Measurements from ENCODE around the gene JAG1.

JAG1 gene

DNA sequence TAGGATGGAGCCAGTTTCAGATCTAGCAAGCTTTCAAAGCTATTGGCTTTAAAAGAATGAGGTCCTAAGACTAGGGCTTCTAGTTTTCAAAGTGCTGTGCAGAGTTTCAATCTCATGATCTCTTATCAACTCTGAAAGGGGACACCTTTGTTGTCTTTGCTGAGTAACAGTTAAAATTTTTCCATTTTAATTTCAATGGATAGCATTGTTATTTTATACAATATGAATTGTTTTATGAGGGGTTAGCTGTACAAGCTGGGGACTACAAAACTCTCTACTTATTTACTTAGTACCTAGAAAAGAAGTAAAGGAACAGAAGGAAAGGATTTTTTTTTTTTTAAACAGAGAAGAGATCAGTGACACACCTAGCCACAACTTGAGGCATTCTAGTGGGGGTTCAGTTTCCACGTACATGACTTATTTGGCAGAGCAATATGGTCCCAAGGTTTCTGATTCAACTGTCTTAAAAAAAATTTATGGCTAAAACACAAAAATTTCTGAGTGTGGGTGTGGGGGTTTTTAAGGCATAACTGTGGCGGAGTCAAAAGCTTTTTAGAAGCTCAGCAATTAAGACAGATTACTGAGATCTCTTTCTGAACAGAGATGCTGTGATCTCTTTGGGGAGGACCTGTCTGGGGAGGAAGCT lies 46.1 kb upstream of the JAG1 start:
- no peak overlapping the region for H3K9ac ChIP-seq
- no peak overlapping the region for H2AFZ ChIP-seq
- H3K79me2 ChIP-seq, result no peaks in the 10 kb centered on the region
- H3K4me1 ChIP-seq, result peaks cover 3% of the 10 kb centered on the region
- no peaks in the 10 kb centered on the region for H3K9me3 ChIP-seq (ENCODE audit: control insufficient read depth, low read length)
- no peak overlapping the region for H3K27ac ChIP-seq
- H3K4me2 ChIP-seq (ENCODE audit: low read length), result no peak overlapping the region
- H3K36me3 ChIP-seq (ENCODE audit: control insufficient read depth, insufficient read depth, low read length), result no peaks in the 10 kb centered on the region
- H3K4me3 ChIP-seq (ENCODE audit: low read depth, low read length), result no peak overlapping the region
- TF ChIP-seq, protein P1, sequence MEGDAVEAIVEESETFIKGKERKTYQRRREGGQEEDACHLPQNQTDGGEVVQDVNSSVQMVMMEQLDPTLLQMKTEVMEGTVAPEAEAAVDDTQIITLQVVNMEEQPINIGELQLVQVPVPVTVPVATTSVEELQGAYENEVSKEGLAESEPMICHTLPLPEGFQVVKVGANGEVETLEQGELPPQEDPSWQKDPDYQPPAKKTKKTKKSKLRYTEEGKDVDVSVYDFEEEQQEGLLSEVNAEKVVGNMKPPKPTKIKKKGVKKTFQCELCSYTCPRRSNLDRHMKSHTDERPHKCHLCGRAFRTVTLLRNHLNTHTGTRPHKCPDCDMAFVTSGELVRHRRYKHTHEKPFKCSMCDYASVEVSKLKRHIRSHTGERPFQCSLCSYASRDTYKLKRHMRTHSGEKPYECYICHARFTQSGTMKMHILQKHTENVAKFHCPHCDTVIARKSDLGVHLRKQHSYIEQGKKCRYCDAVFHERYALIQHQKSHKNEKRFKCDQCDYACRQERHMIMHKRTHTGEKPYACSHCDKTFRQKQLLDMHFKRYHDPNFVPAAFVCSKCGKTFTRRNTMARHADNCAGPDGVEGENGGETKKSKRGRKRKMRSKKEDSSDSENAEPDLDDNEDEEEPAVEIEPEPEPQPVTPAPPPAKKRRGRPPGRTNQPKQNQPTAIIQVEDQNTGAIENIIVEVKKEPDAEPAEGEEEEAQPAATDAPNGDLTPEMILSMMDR (IDR thresholded peaks at IDR 0.05), result no peak
- no peaks in the 10 kb centered on the region for H3K27me3 ChIP-seq (ENCODE audit: control insufficient read depth, insufficient read depth, low read length)

DNA sequence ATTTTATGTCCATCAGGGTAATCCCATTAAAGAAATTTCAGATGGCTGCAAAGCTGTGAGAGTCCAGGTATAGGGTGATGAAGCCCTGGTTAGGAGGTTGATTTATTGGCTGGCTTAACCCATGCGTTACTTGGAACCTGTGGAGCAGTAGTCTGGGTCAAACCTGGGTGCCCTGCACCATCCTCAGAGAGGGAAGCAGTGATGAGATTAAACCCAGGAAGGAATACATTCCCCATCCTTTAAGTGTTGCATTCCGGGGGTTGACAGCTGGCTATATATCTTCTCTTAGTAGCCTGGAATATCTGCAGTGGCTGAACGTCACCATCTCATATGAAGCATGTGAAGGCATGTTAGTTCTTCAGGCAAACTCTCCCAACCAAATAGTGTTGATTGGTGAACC lies 44.9 kb upstream of the JAG1 start:
- TF ChIP-seq, protein P1 (IDR thresholded peaks at IDR 0.05), result no peak
- Histone ChIP-seq H3K9me3 (ENCODE audit: control insufficient read depth, low read length) (no peaks in the 10 kb centered on the region), H2AFZ (no peak overlapping the region), H3K79me2 (no peaks in the 10 kb centered on the region), H3K4me3 (ENCODE audit: low read depth, low read length) (no peak overlapping the region), H3K9ac (no peak overlapping the region), H3K27ac (no peak overlapping the region), H3K4me1 (peaks cover 3% of the 10 kb centered on the region), H3K4me2 (ENCODE audit: low read length) (no peak overlapping the region), H3K36me3 (ENCODE audit: control insufficient read depth, insufficient read depth, low read length) (no peaks in the 10 kb centered on the region), H3K27me3 (ENCODE audit: control insufficient read depth, insufficient read depth, low read length) (no peaks in the 10 kb centered on the region)

DNA sequence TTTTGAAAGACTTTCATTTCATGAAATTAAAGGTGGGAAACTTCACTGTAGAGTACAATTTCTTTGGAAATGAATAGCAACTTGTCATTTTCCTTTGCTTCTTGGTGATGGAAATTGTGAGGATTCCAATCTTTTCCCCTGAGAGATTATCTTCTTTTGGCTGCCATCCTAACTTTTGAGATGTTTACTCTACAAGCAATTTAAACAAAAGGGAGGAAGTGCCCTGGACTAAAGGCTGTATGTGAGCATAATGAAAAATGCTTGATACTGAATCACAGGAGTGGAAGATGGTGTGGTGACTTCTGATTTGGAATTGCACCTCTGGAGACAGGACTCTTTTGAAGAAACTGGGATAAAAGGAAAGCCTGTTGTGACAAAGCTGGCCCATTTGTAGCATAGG lies 43.1 kb upstream of the JAG1 start:
- H2AFZ ChIP-seq, result no peak overlapping the region
- no peak overlapping the region for H3K4me3 ChIP-seq (ENCODE audit: low read depth, low read length)
- H3K36me3 ChIP-seq (ENCODE audit: control insufficient read depth, insufficient read depth, low read length), result no peaks in the 10 kb centered on the region
- H3K4me1 ChIP-seq, result peaks cover 3% of the 10 kb centered on the region
- H3K27ac ChIP-seq, result no peak overlapping the region
- no peaks in the 10 kb centered on the region for H3K9me3 ChIP-seq (ENCODE audit: control insufficient read depth, low read length)
- H3K79me2 ChIP-seq, result no peaks in the 10 kb centered on the region
- no peak overlapping the region for H3K9ac ChIP-seq
- TF ChIP-seq, protein P1 (IDR thresholded peaks at IDR 0.05), result no peak
- H3K27me3 ChIP-seq (ENCODE audit: control insufficient read depth, insufficient read depth, low read length), result no peaks in the 10 kb centered on the region
- no peak overlapping the region for H3K4me2 ChIP-seq (ENCODE audit: low read length)

DNA sequence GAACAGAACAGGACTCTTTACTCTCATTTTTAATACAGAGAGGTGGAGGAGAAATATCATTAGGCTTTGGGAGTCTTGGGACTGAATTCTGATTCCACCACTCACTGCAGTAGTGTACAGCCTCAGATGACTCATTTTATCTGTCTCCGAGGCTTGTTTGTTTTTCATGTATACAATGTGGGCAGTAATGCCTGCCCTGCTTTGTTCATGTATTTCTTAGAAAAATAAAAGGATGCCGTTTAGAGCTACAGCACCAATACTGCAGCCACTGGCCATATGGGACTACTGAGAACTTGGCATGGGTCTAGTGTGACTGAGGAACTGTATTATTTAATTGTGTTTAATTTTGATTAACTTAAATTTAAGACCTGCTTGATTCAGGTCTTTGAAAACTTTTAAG lies 41.2 kb upstream of the JAG1 start:
- Histone ChIP-seq H3K9me3 (ENCODE audit: control insufficient read depth, low read length) (no peaks in the 10 kb centered on the region), H3K27me3 (ENCODE audit: control insufficient read depth, insufficient read depth, low read length) (no peaks in the 10 kb centered on the region), H3K79me2 (no peaks in the 10 kb centered on the region), H2AFZ (no peak overlapping the region), H3K36me3 (ENCODE audit: control insufficient read depth, insufficient read depth, low read length) (no peaks in the 10 kb centered on the region), H3K4me2 (ENCODE audit: low read length) (no peak overlapping the region), H3K4me1 (peaks cover 3% of the 10 kb centered on the region), H3K27ac (no peak overlapping the region), H3K9ac (no peak overlapping the region), H3K4me3 (ENCODE audit: low read depth, low read length) (no peak overlapping the region)
- TF ChIP-seq, protein P1 (IDR thresholded peaks at IDR 0.05), result no peak
